ENCODE measurements around the gene PPP6R2. TPM values are rescaled to one million over a fixed set of nuclear protein-coding genes. Genes with fewer than 3 reads are reported as not detected.
A peak's percentile ranks its signal among the peaks of the same experiment; 100 is the strongest.

Gene PPP6R2
- total RNA-seq, 1 donor = 61.2 TPM

- peak overlapping the region; percentile 19 for H3K4me2 ChIP-seq (ENCODE audit: insufficient read depth, low read length)
- no peak overlapping the region for H3K27ac ChIP-seq (ENCODE audit: low read depth, low read length)
- no peak for TF ChIP-seq CTCF (IDR thresholded peaks at IDR 0.05; ENCODE audit: extremely low read depth, low read depth, low read length)
- no peak overlapping the region for H2AFZ ChIP-seq (ENCODE audit: low read length)
- H4K20me1 ChIP-seq (ENCODE audit: insufficient read depth, low read length) = peaks cover 22% of the 10 kb centered on the region
- no peaks in the 10 kb centered on the region for H3K27me3 ChIP-seq (ENCODE audit: insufficient read depth, low read length)
- DNase-seq (ENCODE audit: insufficient read length, low spot score, missing footprints) = no peak
- H3K4me3 ChIP-seq (ENCODE audit: insufficient read depth, low read length) = no peak overlapping the region
- H3K36me3 ChIP-seq (ENCODE audit: insufficient read depth, low read length) = no peaks in the 10 kb centered on the region
- H3K4me1 ChIP-seq (ENCODE audit: insufficient read depth, low read length) = peaks cover 5% of the 10 kb centered on the region
- peaks cover 55% of the 10 kb centered on the region for H3K79me2 ChIP-seq (ENCODE audit: insufficient read depth, low read length)
- no peaks in the 10 kb centered on the region for H3K9me3 ChIP-seq (ENCODE audit: low read depth, low read length)
Measured at GRCh38 chr22:50347157-50347556, 4.0 kb downstream of the PPP6R2 start.

- peaks cover 61% of the 10 kb centered on the region for H3K79me2 ChIP-seq (ENCODE audit: insufficient read depth, low read length)
- no peaks in the 10 kb centered on the region for H3K36me3 ChIP-seq (ENCODE audit: insufficient read depth, low read length)
- no peak for TF ChIP-seq CTCF (IDR thresholded peaks at IDR 0.05; ENCODE audit: extremely low read depth, low read depth, low read length)
- peaks cover 26% of the 10 kb centered on the region for H4K20me1 ChIP-seq (ENCODE audit: insufficient read depth, low read length)
- H3K27ac ChIP-seq (ENCODE audit: low read depth, low read length) = no peak overlapping the region
- DNase-seq (ENCODE audit: insufficient read length, low spot score, missing footprints) = no peak
- no peak overlapping the region for H2AFZ ChIP-seq (ENCODE audit: low read length)
- H3K4me1 ChIP-seq (ENCODE audit: insufficient read depth, low read length) = no peaks in the 10 kb centered on the region
- H3K27me3 ChIP-seq (ENCODE audit: insufficient read depth, low read length) = no peaks in the 10 kb centered on the region
- H3K9me3 ChIP-seq (ENCODE audit: low read depth, low read length) = no peaks in the 10 kb centered on the region
- H3K4me3 ChIP-seq (ENCODE audit: insufficient read depth, low read length) = no peak overlapping the region
- no peak overlapping the region for H3K4me2 ChIP-seq (ENCODE audit: insufficient read depth, low read length)
Measured at GRCh38 chr22:50348058-50348457, 4.9 kb downstream of the PPP6R2 start.

GRCh38 chr22:50356186-50356585 lies 13.1 kb downstream of the PPP6R2 start:
- Histone ChIP-seq H2AFZ (ENCODE audit: low read length) (no peak overlapping the region), H3K4me3 (ENCODE audit: insufficient read depth, low read length) (no peak overlapping the region), H3K27ac (ENCODE audit: low read depth, low read length) (no peak overlapping the region), H3K4me1 (ENCODE audit: insufficient read depth, low read length) (no peaks in the 10 kb centered on the region), H3K36me3 (ENCODE audit: insufficient read depth, low read length) (peaks cover 6% of the 10 kb centered on the region), H4K20me1 (ENCODE audit: insufficient read depth, low read length) (peaks cover 28% of the 10 kb centered on the region), H3K79me2 (ENCODE audit: insufficient read depth, low read length) (peaks cover 77% of the 10 kb centered on the region), H3K27me3 (ENCODE audit: insufficient read depth, low read length) (no peaks in the 10 kb centered on the region), H3K4me2 (ENCODE audit: insufficient read depth, low read length) (no peak overlapping the region), H3K9me3 (ENCODE audit: low read depth, low read length) (no peaks in the 10 kb centered on the region)
- TF ChIP-seq CTCF (IDR thresholded peaks at IDR 0.05; ENCODE audit: extremely low read depth, low read depth, low read length) = no peak
- DNase-seq (ENCODE audit: insufficient read length, low spot score, missing footprints) = no peak

GRCh38 chr22:50357222-50357621 lies 14.1 kb downstream of the PPP6R2 start:
- Histone ChIP-seq H2AFZ (ENCODE audit: low read length) (no peak overlapping the region), H3K4me2 (ENCODE audit: insufficient read depth, low read length) (no peak overlapping the region), H3K4me1 (ENCODE audit: insufficient read depth, low read length) (no peaks in the 10 kb centered on the region), H3K27ac (ENCODE audit: low read depth, low read length) (no peak overlapping the region), H3K79me2 (ENCODE audit: insufficient read depth, low read length) (peaks cover 80% of the 10 kb centered on the region), H3K9me3 (ENCODE audit: low read depth, low read length) (no peaks in the 10 kb centered on the region), H3K27me3 (ENCODE audit: insufficient read depth, low read length) (no peaks in the 10 kb centered on the region), H3K4me3 (ENCODE audit: insufficient read depth, low read length) (no peak overlapping the region), H3K36me3 (ENCODE audit: insufficient read depth, low read length) (peaks cover 6% of the 10 kb centered on the region), H4K20me1 (ENCODE audit: insufficient read depth, low read length) (peaks cover 38% of the 10 kb centered on the region)
- no peak for TF ChIP-seq CTCF (IDR thresholded peaks at IDR 0.05; ENCODE audit: extremely low read depth, low read depth, low read length)
- no peak for DNase-seq (ENCODE audit: insufficient read length, low spot score, missing footprints)
